Thyroid gland (tissue), 4 donors: Measurements from ENCODE around the gene ACOX2.

ENCODE experiments used
- POLR2A ChIP-seq, 2 donors: fragments of 450-650 bp; IDR thresholded peaks; one replicate each; pipeline ENCODE4 v1.6.1; 2017; ENCODE audit warnings: antibody characterized with exemption in 2 of 2, mild to moderate bottlenecking in 2 of 2, moderate library complexity in 1 of 2
- TF ChIP-seq, protein P1 (sequence below), 6 experiments: fragments of 200-600 bp in 3 of 6; fragments of 450-650 bp in 3 of 6; sonication (generic) in 3 of 6; IDR thresholded peaks; one replicate each; pipeline ENCODE4 v1.5.1; 2016 to 2019; ENCODE audit warnings: antibody characterized with exemption in 6 of 6, mild to moderate bottlenecking in 2 of 6, inconsistent platforms in 1 of 6, moderate library complexity in 1 of 6

- no peak for TF ChIP-seq POLR2A (IDR thresholded peaks at IDR 0.05)
- TF ChIP-seq, protein P1, sequence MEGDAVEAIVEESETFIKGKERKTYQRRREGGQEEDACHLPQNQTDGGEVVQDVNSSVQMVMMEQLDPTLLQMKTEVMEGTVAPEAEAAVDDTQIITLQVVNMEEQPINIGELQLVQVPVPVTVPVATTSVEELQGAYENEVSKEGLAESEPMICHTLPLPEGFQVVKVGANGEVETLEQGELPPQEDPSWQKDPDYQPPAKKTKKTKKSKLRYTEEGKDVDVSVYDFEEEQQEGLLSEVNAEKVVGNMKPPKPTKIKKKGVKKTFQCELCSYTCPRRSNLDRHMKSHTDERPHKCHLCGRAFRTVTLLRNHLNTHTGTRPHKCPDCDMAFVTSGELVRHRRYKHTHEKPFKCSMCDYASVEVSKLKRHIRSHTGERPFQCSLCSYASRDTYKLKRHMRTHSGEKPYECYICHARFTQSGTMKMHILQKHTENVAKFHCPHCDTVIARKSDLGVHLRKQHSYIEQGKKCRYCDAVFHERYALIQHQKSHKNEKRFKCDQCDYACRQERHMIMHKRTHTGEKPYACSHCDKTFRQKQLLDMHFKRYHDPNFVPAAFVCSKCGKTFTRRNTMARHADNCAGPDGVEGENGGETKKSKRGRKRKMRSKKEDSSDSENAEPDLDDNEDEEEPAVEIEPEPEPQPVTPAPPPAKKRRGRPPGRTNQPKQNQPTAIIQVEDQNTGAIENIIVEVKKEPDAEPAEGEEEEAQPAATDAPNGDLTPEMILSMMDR (IDR thresholded peaks at IDR 0.05), result no peak
Measured at GRCh38 chr3:58459160-58459559, 77.8 kb downstream of the ACOX2 start.
